Measurements from ENCODE around the gene DPP10.
A peak's percentile ranks its signal among the peaks of the same experiment; 100 is the strongest.

DPP10 gene

GRCh38 chr2:114526841-114527240 is 84.4 kb downstream of the DPP10 start:
- no peak for TF ChIP-seq CTCF (IDR thresholded peaks at IDR 0.05; ENCODE audit: insufficient read depth, low read depth, low read length, missing control alignments)
- DNase-seq (ENCODE audit: low read depth), result no peak

GRCh38 chr2:114527330-114527983 is 85.0 kb downstream of the DPP10 start:
- no peak overlapping the region for H3K4me3 ChIP-seq (ENCODE audit: low read length)
- TF ChIP-seq CTCF (IDR thresholded peaks at IDR 0.05; ENCODE audit: insufficient read depth, low read depth, low read length, missing control alignments), result no peak
- DNase-seq (ENCODE audit: low read depth), result no peak

More at GRCh38 chr2:114526841-114527240, 84.4 kb downstream of the DPP10 start:
- no peak overlapping the region for H3K4me3 ChIP-seq (ENCODE audit: low read length)

- TF ChIP-seq CTCF (IDR thresholded peaks at IDR 0.05; ENCODE audit: insufficient read depth, low read depth, low read length, missing control alignments), result no peak
Measured at GRCh38 chr2:114534116-114535084, 92.0 kb downstream of the DPP10 start.

GRCh38 chr2:114537777-114538176 is 95.3 kb downstream of the DPP10 start:
- H3K4me3 ChIP-seq (ENCODE audit: low read length), result no peak overlapping the region
- DNase-seq (ENCODE audit: low read depth), result no peak
- TF ChIP-seq CTCF (IDR thresholded peaks at IDR 0.05; ENCODE audit: insufficient read depth, low read depth, low read length, missing control alignments), result no peak

More at GRCh38 chr2:114534116-114535084, 92.0 kb downstream of the DPP10 start:
- H3K4me3 ChIP-seq (ENCODE audit: low read length), result no peak overlapping the region
- DNase-seq (ENCODE audit: low read depth), result no peak

GRCh38 chr2:114542695-114543094 is 100.3 kb downstream of the DPP10 start:
- peak; percentile 1 for DNase-seq (ENCODE audit: low read depth)
- H3K4me3 ChIP-seq (ENCODE audit: low read length), result no peak overlapping the region
- TF ChIP-seq CTCF (IDR thresholded peaks at IDR 0.05; ENCODE audit: insufficient read depth, low read depth, low read length, missing control alignments), result no peak

- no peak overlapping the region for H3K4me3 ChIP-seq (ENCODE audit: low read length)
- DNase-seq (ENCODE audit: low read depth), result peak; percentile 1
- TF ChIP-seq CTCF (IDR thresholded peaks at IDR 0.05; ENCODE audit: insufficient read depth, low read depth, low read length, missing control alignments), result no peak
Measured at GRCh38 chr2:114543236-114543766, 100.9 kb downstream of the DPP10 start.

Measured in epithelial cell of esophagus (primary cell).